Measurements from ENCODE around the gene PAX5. TPM values are rescaled to one million over a fixed set of nuclear protein-coding genes. Genes with fewer than 3 reads are reported as not detected.
"Not testable (repeated sequence)": the region's sequence is repeated elsewhere in the genome, so short reads cannot be mapped to it uniquely, and the experiment has no call there.

The PAX5 gene
- polyA plus RNA-seq, 2 of the 4 experiments (the other 2 are of a cell fraction) = not detected

DNA sequence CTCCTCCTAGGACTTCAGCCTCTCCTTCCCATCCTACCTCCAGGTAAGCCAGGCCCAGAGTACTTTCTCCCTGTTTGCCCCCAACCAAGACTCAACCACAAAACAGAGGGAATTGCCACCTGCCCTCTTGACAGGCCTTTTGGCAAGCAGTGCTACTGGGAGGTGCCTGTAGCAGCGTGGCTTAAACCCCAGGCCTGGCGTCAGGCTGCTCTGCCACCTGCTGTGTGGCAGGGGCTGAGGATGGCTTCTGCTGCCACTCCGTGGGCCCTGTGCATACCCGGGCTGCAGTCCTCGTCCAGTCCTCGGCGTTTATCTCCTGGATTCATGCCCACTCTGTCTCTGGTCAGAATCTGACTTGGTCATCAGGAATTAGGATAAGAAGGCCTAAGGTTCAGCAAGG is 163.1 kb downstream of the PAX5 start:
- Histone ChIP-seq H3K27ac (no peak overlapping the region), H3K4me1 (peaks cover 6% of the 10 kb centered on the region; the same call in 2 of the 3 replicates), H3K9me3 (no peaks in the 10 kb centered on the region), H3K4me3 (no peak overlapping the region), H3K4me2 (no peak overlapping the region)
- TF ChIP-seq CHD4 (IDR thresholded peaks at IDR 0.05; ENCODE audit: borderline replicate concordance) (no peak), JUN (IDR thresholded peaks at IDR 0.05) (no peak), FOSL2 (IDR thresholded peaks at IDR 0.05) (no peak), FOSL2 (CRISPR knock-in tag; IDR thresholded peaks at IDR 0.05) (no peak)
- ATAC-seq (no peak), FAIRE-seq (no peak), DNase-seq (ENCODE audit: low read depth in 1 of 2, low spot score in 1 of 2) (no peak)
- WGBS (ENCODE audit: missing lambda C conversion rate) = 45% methylated on average over 7 of the region's 7 CpGs
- ChIA-PET POLR2A (no interaction called here), CTCF (interaction anchor here (1.0 to 8.0 kb wide), 6 partner anchors 13 to 544 kb away, joined by 3 to 166 read pairs (median 71); no protein-coding TSS in a partner anchor)

- H3K4me3 ChIP-seq; DNase-seq (ENCODE audit: low read depth in 1 of 2, low spot score in 1 of 2); H3K27ac ChIP-seq; H3K9me3 ChIP-seq; H3K4me1 ChIP-seq; FAIRE-seq; POLR2A ChIA-PET; H3K4me2 ChIP-seq; ATAC-seq: not testable (repeated sequence)
- 90% methylated on average over 1 of the region's 1 CpG for WGBS (ENCODE audit: missing lambda C conversion rate)
- CTCF ChIA-PET = interaction anchor here (1.0 to 8.0 kb wide), 10 partner anchors 14 to 545 kb away, joined by 3 to 166 read pairs (median 4); no protein-coding TSS in a partner anchor
Observed at GRCh38 chr9:36869605-36870004, 164.5 kb downstream of the PAX5 start.

DNA sequence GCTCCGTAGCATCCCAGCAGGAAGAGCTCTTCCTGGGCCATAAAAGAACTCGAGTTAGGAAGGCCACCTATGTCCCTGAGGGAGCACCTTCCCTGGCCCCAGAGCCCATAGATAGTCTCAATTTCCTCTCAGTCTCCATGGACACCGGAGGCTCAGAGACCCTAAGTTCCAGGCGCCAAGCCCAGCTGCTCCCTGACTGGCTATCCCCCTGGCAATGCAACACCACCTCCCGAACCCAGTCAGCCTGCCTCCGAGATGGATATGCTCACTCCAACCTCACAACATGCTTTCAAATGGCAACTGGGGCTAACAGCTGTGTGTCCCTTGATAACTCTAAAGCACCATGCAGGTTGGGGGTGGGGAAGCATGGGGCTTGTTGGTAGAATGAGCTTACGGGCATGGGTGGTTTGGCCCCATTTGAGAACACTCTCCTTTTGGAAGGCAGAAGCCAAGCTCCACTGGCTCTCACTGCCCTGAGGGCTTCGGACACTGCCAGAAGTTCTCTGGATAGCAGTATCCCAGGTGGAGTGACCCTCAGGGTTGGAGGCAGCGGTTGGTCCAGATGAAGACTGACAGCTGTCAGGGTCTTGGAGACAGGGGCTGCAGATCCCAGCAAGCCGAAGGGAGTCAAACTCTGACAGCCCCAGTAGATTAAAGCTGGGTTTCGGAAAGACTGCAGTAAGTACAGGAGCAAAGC is 165.3 kb downstream of the PAX5 start:
- no peak for FAIRE-seq
- no peaks in the 10 kb centered on the region for H3K9me3 ChIP-seq
- H3K4me1 ChIP-seq = peaks cover 6% of the 10 kb centered on the region; the same call in 2 of the 3 replicates
- ATAC-seq = no peak
- H3K4me2 ChIP-seq = no peak overlapping the region
- ChIA-PET CTCF (interaction anchor here (0.6 to 8.0 kb wide), 10 partner anchors 13 to 484 kb away, joined by 3 to 143 read pairs (median 4); no protein-coding TSS in a partner anchor), POLR2A (no interaction called here)
- WGBS (ENCODE audit: missing lambda C conversion rate) = 75% methylated on average over 11 of the region's 11 CpGs
- no peak for TF ChIP-seq BHLHE40 (IDR thresholded peaks at IDR 0.05; ENCODE audit: low read depth, low read length)
- TF ChIP-seq ESRRA (IDR thresholded peaks at IDR 0.05; ENCODE audit: borderline replicate concordance, low read length) = no peak
- TF ChIP-seq CBX8 (IDR thresholded peaks at IDR 0.05) = no peak
- TF ChIP-seq ZNF302 (CRISPR knock-in tag; IDR thresholded peaks at IDR 0.05) = no peak
- TF ChIP-seq CHD2 (IDR thresholded peaks at IDR 0.05; ENCODE audit: low read length, partially characterized antibody) = no peak
- no peak for TF ChIP-seq NR3C1 (IDR thresholded peaks at IDR 0.05)
- TF ChIP-seq SMC3 (IDR thresholded peaks at IDR 0.05) = no peak
- TF ChIP-seq RARB (CRISPR knock-in tag; IDR thresholded peaks at IDR 0.05) = no peak
- TF ChIP-seq MAZ (IDR thresholded peaks at IDR 0.05; ENCODE audit: borderline replicate concordance, low read depth, low read length) = no peak
- no peak for TF ChIP-seq MYC (IDR thresholded peaks at IDR 0.05; ENCODE audit: borderline replicate concordance, low read length)
- no peak overlapping the region for H3K27ac ChIP-seq
- H3K4me3 ChIP-seq = no peak overlapping the region
- DNase-seq (ENCODE audit: low read depth in 1 of 2, low spot score in 1 of 2) = no peak

DNA sequence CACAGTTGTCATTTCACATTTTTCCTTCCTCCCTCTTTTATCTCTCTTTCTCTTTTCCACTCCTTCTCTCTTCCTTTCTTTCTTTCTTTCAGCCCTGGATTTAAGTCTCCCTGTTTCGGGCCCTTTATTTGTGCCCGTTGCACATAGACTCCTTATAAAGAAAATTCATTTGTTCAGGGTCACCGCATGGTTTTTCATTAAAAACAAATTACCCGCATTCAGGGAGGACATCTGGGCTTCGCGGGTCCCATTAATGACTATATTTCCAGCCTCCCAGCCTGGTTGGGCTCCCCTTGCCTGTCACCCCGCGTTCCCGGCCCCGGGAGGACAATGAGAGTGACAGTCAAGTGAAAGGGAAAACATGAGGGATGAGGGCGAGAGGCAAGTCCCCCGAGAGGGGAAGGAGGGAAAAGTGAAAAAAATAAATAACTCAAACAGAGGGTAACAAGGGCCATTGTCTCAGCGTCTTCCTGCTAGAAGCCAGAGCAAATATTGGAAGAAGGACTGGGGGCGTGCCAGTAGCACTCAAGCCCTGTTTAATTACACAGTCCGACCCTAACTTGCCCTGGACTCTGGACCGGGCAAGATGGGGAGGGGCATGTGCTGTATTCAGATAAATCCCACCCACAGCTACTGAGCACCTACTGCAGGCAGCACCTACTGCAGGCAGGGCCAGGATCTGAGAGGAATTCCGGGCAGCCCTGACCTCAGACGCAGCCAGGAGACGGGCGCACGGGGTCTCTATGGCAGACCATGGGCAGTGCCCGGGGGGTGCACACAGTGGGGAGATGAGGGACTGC is 166.2 kb downstream of the PAX5 start:
- no peaks in the 10 kb centered on the region for H3K9me3 ChIP-seq
- ChIA-PET CTCF (interaction anchor here (1.3 to 8.0 kb wide), 6 partner anchors 12 to 462 kb away, joined by 5 to 143 read pairs (median 16); no protein-coding TSS in a partner anchor), POLR2A (no interaction called here)
- ATAC-seq = peak in 1 of 2 experiments; percentile 42; a peak in 2 of 6 replicates
- H3K4me1 ChIP-seq = peaks cover 6% of the 10 kb centered on the region; the same call in 2 of the 3 replicates
- DNase-seq (ENCODE audit: low read depth in 1 of 2, low spot score in 1 of 2) = peak in 1 of 2 experiments; percentile 29
- H3K4me2 ChIP-seq = peak overlapping the region; percentile 39
- H3K27ac ChIP-seq = no peak overlapping the region
- WGBS (ENCODE audit: missing lambda C conversion rate) = 48% methylated on average over 20 of the region's 22 CpGs
- H3K4me3 ChIP-seq = no peak overlapping the region
- no peak for TF ChIP-seq JUNB (IDR thresholded peaks at IDR 0.05)
- no peak for TF ChIP-seq RCOR1 (IDR thresholded peaks at IDR 0.05; ENCODE audit: low read depth, low read length)
- TF ChIP-seq NR3C1 (IDR thresholded peaks at IDR 0.05) = no peak
- no peak for TF ChIP-seq HOXA7 (CRISPR knock-in tag; IDR thresholded peaks at IDR 0.05)
- no peak for TF ChIP-seq SREBF2 (IDR thresholded peaks at IDR 0.05)
- no peak for TF ChIP-seq NFE2L2 (conservative IDR thresholded peaks at IDR 0.05; ENCODE audit: low read length)
- no peak for TF ChIP-seq CEBPB (IDR thresholded peaks at IDR 0.05)
- no peak for FAIRE-seq

Data from A549 (cell line).